WERI-Rb-1 (cell line): ENCODE data around the gene FOXO6.

ENCODE experiments used
- DNase-seq: peaks from one replicate; pipeline ENCODE4 v3.0.0-alpha.2; 2020
- H3K27ac ChIP-seq: fragments of 250-450 bp; sonication (Bioruptor Pico); 2 replicates; pipeline ENCODE4 v1.5.1; 2020; ENCODE audit warnings: mild to moderate bottlenecking, moderate library complexity
- H3K27me3 ChIP-seq: fragments of 250-450 bp; sonication (Bioruptor Pico); 2 replicates; pipeline ENCODE4 v1.5.1; 2021; ENCODE audit warnings: mild to moderate bottlenecking, low read depth, moderate library complexity; ENCODE audit not compliant: insufficient read depth, severe bottlenecking
- H3K36me3 ChIP-seq: fragments of 250-450 bp; sonication (Bioruptor Pico); 2 replicates; pipeline ENCODE4 v1.5.1; 2020; ENCODE audit warnings: mild to moderate bottlenecking, moderate library complexity
- H3K4me3 ChIP-seq: 2 replicates; pipeline ENCODE4 v1.5.1; 2011; ENCODE audit warnings: low read depth, mild to moderate bottlenecking, control low read depth, low read length
- H3K9me3 ChIP-seq: fragments of 250-450 bp; sonication (Bioruptor Pico); 2 replicates; pipeline ENCODE4 v1.5.1; 2021; ENCODE audit warnings: mild to moderate bottlenecking, moderate library complexity; ENCODE audit not compliant: severe bottlenecking
- TF ChIP-seq, protein P1 (sequence below): IDR thresholded peaks from 2 replicates; pipeline ENCODE4 v1.5.1; 2011; ENCODE audit warnings: low read depth, mild to moderate bottlenecking, control low read depth, inconsistent platforms, low read length

Gene FOXO6

GRCh38 chr1:41360786-41361494 lies at the start of gene FOXO6:
FOXO6 (plus strand) TSS chr1:41361434.
- TF ChIP-seq, protein P1, sequence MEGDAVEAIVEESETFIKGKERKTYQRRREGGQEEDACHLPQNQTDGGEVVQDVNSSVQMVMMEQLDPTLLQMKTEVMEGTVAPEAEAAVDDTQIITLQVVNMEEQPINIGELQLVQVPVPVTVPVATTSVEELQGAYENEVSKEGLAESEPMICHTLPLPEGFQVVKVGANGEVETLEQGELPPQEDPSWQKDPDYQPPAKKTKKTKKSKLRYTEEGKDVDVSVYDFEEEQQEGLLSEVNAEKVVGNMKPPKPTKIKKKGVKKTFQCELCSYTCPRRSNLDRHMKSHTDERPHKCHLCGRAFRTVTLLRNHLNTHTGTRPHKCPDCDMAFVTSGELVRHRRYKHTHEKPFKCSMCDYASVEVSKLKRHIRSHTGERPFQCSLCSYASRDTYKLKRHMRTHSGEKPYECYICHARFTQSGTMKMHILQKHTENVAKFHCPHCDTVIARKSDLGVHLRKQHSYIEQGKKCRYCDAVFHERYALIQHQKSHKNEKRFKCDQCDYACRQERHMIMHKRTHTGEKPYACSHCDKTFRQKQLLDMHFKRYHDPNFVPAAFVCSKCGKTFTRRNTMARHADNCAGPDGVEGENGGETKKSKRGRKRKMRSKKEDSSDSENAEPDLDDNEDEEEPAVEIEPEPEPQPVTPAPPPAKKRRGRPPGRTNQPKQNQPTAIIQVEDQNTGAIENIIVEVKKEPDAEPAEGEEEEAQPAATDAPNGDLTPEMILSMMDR = peak; percentile 77
- H3K27me3 ChIP-seq = no peaks in the 10 kb centered on the region
- H3K27ac ChIP-seq = peak within 1 kb of the TSS; percentile 86
- no peaks in the 10 kb centered on the region for H3K9me3 ChIP-seq
- H3K4me3 ChIP-seq = peak within 1 kb of the TSS; percentile 73
- DNase-seq = peak; percentile 99
- peaks cover 27% of the 10 kb centered on the region for H3K36me3 ChIP-seq

DNA sequence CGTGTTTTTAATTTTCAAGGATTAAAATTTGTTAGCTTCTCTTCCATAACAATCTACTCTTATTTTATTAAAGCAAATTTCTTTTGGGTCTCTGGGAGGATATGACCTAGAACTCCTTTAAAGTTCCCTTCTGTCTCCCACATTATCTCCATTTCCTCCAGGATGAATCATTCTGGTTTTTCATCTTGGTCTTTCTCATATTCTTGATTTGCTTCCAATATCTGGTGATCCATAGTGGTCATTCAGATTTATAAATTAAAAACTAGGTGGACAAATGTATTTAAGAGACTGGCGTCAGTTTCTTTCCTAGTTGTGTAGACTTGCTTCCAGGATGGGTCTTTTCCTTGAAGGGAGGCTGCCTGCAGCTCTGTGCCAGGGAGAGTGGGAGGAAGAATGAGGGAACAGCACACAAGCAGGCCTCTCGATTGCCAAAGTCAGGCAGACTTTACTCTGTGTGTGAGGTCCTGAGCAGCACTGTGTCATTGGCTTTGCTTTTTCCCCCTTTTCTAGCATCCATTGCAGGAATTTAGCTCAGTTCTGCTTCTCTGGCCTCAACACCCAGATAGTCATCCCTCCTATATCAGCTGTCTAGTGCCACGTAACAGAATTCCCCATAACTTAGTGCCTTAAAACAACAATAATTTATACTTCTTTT lies 48.1 kb upstream of the FOXO6 start:
- H3K36me3 ChIP-seq = no peaks in the 10 kb centered on the region
- peaks cover 5% of the 10 kb centered on the region for H3K9me3 ChIP-seq
- no peak overlapping the region for H3K4me3 ChIP-seq
- H3K27me3 ChIP-seq = no peaks in the 10 kb centered on the region
- DNase-seq = no peak
- H3K27ac ChIP-seq = peak overlapping the region; percentile 96
- TF ChIP-seq, protein P1 = no peak

DNA sequence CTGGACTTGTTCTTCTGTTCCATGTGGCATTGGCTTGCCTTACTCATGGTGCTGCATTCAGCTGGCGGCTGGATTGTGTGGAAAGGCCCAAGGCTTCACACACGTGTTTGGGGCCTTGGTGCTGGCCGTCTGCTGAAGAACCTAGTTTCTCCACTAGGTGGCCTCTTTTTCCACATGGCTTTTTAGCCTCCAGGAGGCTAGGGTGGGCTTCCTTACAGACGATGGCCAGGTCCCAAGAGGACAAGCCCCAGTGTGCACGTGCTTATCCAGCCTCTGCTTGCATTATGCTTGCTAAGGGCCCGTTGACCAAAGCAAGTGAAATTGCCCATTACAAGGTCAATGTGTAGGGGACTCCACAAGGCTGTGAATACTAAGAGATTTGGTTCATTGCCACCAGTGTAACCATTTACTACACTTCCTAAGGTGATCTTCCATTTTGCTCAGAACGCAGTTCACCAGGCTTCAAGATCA lies 47.5 kb upstream of the FOXO6 start:
- Histone ChIP-seq H3K36me3 (no peaks in the 10 kb centered on the region), H3K4me3 (no peak overlapping the region), H3K27ac (peak overlapping the region; percentile 96), H3K27me3 (no peaks in the 10 kb centered on the region), H3K9me3 (no peaks in the 10 kb centered on the region)
- TF ChIP-seq, protein P1 = peak; percentile 68
- DNase-seq = peak; percentile 76

DNA sequence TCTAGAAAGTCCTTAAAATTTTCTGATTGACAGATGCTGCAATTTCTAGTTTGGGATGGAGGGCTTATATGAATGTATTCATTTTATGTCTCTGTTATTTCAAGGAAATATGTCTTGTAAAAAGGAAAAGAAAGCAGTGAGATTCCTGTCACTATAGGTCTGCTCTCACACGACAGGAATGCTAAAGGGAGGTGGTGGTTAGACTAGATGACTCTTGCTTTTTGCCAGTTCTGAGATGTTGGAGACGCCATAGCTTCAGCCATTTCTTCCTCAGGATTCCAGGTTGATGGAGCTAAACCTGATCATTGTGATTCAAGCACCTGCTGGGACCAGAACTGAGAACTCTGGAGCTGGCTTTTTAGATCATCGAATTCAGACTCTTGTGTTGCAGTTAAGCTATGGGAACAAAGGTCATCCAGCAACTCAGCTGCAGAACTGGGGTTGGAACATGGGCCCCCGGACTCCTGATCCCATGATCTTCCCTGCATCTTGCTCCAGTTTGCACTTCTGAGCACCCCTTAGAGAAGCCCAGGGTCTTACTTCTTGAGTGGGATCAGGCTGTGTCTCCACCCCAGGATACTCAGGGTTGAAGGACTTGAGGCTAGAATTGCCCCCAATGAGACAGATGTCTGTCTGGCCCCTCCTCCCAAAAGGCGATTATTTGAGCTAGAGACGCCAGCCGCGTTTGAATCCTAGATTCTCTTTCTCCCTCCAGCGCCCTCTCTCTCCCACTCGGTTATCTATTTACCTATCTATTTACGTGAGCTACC lies 46.7 kb upstream of the FOXO6 start:
- no peaks in the 10 kb centered on the region for H3K9me3 ChIP-seq
- peak; percentile 91 for DNase-seq
- no peaks in the 10 kb centered on the region for H3K36me3 ChIP-seq
- TF ChIP-seq, protein P1 = peak; percentile 18; the same call in 1 of the 2 replicates
- H3K27me3 ChIP-seq = no peaks in the 10 kb centered on the region
- H3K4me3 ChIP-seq = peak overlapping the region; percentile 25
- H3K27ac ChIP-seq = peak overlapping the region; percentile 96

DNA sequence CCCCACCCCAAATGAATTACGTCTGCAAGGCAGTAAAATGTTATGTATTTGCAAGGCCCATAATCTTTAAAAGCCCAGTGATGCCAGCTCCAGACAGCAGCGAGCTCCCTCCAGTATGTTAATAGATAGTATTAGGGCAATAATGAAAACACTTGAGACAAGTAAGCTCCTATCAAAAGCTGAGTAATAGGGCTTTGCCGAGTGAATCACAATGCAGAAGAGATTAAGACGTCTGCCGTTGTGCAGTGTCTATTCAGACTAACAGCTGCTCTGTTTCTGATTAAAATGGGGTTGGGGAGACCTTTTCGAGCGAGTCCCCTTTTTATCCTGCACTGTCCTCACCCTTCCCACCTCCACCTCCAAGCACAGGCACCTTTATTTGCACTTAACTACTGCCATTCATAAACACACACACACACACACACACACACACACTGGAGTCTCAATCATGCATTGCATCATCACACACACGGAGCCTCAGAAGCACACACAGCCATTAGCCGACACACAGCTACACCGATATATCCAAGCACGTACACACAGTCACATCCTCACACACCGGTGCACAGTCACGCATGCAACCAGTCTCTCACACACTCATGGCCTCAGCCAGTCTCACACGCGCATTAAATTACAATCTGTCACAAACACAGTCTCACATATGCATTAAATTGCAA lies 46.0 kb upstream of the FOXO6 start:
- no peaks in the 10 kb centered on the region for H3K27me3 ChIP-seq
- no peaks in the 10 kb centered on the region for H3K9me3 ChIP-seq
- peak overlapping the region; percentile 25 for H3K4me3 ChIP-seq
- peak; percentile 76 for DNase-seq
- TF ChIP-seq, protein P1 = no peak
- no peaks in the 10 kb centered on the region for H3K36me3 ChIP-seq
- peak overlapping the region; percentile 96 for H3K27ac ChIP-seq
